Ovary (tissue), 3 donors: ENCODE data around the gene KAT2B.

Experiments
- EP300 ChIP-seq: sonication (generic); formaldehyde crosslinking; IDR thresholded peaks from one replicate; pipeline ENCODE4 v1.6.1; 2017; ENCODE audit warnings: antibody characterized with exemption
- POLR2A ChIP-seq: fragments of 450-650 bp; IDR thresholded peaks from one replicate; pipeline ENCODE4 v1.6.1; 2017; ENCODE audit warnings: antibody characterized with exemption, mild to moderate bottlenecking, moderate library complexity
- TF ChIP-seq, protein P1 (sequence below), 3 donors: fragments of 450-650 bp in 2 of 3; fragments of 200-600 bp in 1 of 3; IDR thresholded peaks; one replicate each; pipeline versions ENCODE4 v1.5.1 to v1.8.0; 2016 to 2022; ENCODE audit warnings: antibody characterized with exemption in 3 of 3, mild to moderate bottlenecking in 1 of 3
- donor health status: DM: no; HTN: no; CAD: no.

DNA sequence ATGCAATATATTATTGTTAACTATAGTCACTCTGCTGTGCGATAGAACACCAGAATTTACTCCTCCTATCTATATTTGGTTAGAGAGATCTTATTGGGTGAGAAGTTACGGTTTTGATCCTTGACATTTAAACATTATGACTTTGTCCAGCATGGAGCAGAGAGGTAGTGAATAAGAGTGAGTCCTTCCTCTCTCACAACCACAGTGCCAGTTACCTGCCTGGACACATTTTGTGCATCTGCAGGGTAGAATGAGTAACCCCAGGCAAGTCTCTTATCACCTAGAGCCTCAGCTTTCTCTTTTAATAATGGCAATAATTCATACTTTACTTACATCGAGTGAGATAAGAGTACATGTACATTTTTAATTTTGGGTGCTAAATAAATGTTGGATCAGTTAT is 24.1 kb downstream of the KAT2B start:
- TF ChIP-seq, protein P1, sequence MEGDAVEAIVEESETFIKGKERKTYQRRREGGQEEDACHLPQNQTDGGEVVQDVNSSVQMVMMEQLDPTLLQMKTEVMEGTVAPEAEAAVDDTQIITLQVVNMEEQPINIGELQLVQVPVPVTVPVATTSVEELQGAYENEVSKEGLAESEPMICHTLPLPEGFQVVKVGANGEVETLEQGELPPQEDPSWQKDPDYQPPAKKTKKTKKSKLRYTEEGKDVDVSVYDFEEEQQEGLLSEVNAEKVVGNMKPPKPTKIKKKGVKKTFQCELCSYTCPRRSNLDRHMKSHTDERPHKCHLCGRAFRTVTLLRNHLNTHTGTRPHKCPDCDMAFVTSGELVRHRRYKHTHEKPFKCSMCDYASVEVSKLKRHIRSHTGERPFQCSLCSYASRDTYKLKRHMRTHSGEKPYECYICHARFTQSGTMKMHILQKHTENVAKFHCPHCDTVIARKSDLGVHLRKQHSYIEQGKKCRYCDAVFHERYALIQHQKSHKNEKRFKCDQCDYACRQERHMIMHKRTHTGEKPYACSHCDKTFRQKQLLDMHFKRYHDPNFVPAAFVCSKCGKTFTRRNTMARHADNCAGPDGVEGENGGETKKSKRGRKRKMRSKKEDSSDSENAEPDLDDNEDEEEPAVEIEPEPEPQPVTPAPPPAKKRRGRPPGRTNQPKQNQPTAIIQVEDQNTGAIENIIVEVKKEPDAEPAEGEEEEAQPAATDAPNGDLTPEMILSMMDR (IDR thresholded peaks at IDR 0.05): no peak
- no peak for TF ChIP-seq EP300
- no peak for TF ChIP-seq POLR2A
